GM18873 (cell line): ENCODE data around the gene MDN1.
"Not testable (repeated sequence)": the region's sequence is repeated elsewhere in the genome, so short reads cannot be mapped to it uniquely, and the experiment has no call there.

Source experiments
- ATAC-seq: cut with Tn5 transposase; IDR thresholded peaks from one replicate; pipeline ENCODE4 v1.9.1; 2021; ENCODE audit warnings: mild to moderate bottlenecking, moderate library complexity, moderate number of reproducible peaks; ENCODE audit not compliant: unreplicated experiment, low FRiP score

The MDN1 gene

DNA sequence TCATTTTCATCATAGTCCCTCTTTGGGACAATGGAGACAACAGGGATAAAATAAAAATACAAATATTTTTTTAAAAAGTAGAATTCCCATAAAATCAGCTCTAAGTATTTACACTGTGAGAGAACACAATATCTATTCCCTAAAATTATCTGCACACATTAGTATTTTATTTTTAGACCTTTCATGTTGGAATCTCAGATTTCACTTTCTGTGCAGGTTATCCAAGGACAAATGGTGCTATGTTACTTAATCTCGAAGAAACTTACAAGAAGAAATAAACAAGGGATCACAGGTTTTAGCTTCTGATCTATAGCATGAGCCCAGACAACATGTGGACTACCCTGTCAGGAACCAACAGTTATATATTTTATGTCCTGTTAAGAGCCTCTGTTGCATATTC, 158.0 kb downstream of the MDN1 start:
- no peak for ATAC-seq

DNA sequence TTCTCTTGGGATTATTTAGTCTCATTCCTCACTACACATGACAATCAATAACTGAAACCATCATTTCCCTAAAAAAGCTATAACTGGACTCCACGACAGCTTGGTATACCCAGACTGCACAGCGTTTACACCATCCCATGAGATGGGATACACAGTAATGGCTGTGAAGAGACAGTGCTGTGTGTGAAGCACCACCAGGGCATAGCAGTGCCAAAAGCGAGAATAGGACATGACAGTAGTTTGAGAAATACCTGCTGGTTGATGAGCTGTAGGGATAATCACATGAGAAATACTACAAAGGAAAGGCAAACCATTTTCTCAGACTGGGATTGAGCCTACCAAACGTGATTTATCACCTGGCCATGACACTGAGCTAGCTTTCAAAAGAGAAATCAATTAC, 158.6 kb downstream of the MDN1 start:
- no peak for ATAC-seq

DNA sequence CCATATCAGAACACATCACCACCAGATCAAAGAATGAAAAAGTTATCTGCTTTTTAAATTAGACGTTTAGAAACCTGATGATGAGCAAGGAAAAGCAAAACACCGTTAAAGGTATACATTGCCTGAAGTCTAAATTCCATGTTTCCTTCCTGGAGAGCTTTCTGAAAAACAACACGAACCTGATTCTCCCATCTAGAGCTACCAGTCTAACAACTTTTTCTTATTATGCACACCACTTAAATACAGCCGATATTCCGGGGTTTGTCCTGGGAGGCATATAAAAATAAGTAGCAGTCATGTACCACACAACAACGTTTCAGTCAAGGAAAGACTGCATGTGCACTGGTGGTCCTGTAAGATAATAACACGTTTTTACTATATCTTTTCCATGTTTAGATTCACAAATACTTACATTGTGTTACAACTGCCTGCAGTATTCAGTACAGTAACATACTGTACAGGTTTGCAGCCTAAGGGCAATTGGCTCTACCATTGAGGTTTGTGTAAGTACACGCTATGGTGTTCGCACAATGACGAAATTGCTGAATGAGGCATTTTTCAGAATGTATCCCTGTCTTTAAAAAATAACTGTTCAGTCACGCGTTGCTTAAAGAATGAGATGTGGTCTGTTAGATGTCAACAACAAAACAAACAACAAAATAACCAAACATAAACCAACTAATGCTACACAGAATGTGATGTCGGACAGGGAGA, 162.0 kb downstream of the MDN1 start:
- no peak for ATAC-seq

DNA sequence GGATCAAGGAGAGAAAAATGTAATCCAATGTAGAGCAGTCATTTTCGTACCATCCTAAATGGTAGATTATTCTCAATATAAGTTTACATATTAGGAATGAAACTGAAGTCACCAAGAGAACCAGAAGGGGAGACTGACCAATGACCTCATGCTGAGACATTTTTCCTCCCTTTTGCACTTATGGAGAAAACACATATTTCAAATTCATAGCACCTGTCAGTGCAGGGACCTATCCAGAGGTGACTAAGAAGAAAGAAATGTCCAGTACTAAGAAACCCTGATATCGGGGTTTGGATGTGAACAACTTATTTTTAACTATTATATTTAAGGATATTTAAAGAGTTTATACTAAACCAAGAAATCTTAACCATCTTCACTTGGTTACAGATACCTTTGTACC, 164.5 kb downstream of the MDN1 start:
- no peak for ATAC-seq

- ATAC-seq = no peak
Observed at GRCh38 chr6:89650579-89650978, 169.0 kb downstream of the MDN1 start.

GRCh38 chr6:89649682-89650081, 169.9 kb downstream of the MDN1 start:
- ATAC-seq = no peak

- ATAC-seq = no peak
Observed at GRCh38 chr6:89644864-89645263, 174.7 kb downstream of the MDN1 start.

- no peak for ATAC-seq
Observed at GRCh38 chr6:89643406-89643805, 176.2 kb downstream of the MDN1 start.

GRCh38 chr6:89642956-89643355, 176.6 kb downstream of the MDN1 start:
- ATAC-seq = no peak

GRCh38 chr6:89641581-89641980, 178.0 kb downstream of the MDN1 start:
- not testable (repeated sequence) for ATAC-seq

GRCh38 chr6:89640804-89641203, 178.8 kb downstream of the MDN1 start:
- no peak for ATAC-seq

DNA sequence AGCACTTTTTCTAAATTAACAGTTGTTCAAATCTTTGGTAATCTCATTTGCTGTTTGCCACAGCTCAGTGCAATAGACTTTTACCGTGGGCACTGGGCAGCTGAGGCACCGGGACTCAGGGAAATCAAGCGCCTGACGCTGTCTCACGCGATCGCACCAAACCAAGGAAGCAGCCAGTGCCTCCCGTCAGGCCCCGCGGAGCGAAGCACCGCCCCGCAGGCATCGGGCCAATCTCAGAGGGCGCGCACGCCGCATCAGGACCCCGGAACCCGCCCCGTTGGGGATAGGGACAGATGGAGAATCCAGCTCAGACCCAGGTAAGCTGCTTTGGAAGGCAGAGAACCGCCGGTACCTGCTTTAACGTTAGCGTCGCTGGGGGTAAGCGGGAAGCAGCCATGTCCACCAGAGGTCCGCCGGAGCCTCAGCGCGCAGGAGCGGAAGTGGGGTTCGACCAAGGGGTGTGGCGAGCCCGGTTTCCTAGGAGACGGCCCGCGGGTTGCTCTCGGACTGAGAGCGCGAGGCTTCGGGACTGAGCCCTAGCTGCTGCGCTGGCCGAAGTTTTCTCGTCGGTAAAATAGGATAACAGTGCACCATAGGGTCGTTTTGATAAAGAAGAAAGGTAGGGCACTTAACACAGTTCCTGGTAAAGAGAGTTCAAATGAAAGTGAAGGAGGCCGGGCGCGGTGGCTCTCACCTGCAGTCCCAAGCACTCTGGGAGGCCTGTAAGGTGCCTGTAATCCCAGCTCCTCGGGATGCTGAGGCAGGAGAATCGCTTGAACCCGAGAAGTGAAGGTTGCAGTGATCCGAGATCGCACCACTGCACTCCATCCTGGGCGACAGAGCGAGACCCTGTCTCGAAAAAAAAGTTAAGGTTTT, 181.0 kb downstream of the MDN1 start, which contains the start of gene LYRM2:
Gene LYRM2 (minus strand): TSS at position 428 of the 876 bp plus-strand sequence. CDS start 31 bp downstream, at position 397.
- peak; percentile 95 for ATAC-seq

GRCh38 chr6:89637960-89638319, 181.7 kb downstream of the MDN1 start:
- ATAC-seq = peak; percentile 7

DNA sequence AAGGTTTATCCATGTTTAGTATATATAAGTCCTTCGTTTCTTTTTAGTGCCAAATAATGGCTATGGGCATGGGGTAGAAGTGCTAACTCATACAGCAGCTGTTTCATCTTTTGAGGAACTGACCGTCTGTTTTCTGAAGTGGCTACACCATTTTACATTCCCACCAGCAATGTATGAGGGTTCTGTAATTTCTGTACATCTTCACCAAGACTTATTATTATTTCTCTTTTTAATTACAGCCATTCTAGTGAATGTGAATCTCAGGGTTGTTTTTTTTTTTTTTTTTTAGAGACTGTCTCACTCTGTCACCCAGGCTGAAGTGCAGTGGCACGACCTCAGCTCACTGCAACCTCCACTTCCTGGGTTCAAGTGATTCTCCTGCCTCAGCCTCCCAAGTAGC, 183.2 kb downstream of the MDN1 start:
- ATAC-seq = not testable (repeated sequence)

GRCh38 chr6:89630488-89630887, 189.1 kb downstream of the MDN1 start:
- ATAC-seq = no peak

- ATAC-seq = no peak
Observed at GRCh38 chr6:89623749-89624148, 195.8 kb downstream of the MDN1 start.

- no peak for ATAC-seq
Observed at GRCh38 chr6:89619567-89619966, 200.0 kb downstream of the MDN1 start.

GRCh38 chr6:89618026-89618425, 201.6 kb downstream of the MDN1 start:
- no peak for ATAC-seq

- no peak for ATAC-seq
Observed at GRCh38 chr6:89616531-89616930, 203.1 kb downstream of the MDN1 start.

GRCh38 chr6:89615882-89616281, 203.7 kb downstream of the MDN1 start:
- no peak for ATAC-seq

DNA sequence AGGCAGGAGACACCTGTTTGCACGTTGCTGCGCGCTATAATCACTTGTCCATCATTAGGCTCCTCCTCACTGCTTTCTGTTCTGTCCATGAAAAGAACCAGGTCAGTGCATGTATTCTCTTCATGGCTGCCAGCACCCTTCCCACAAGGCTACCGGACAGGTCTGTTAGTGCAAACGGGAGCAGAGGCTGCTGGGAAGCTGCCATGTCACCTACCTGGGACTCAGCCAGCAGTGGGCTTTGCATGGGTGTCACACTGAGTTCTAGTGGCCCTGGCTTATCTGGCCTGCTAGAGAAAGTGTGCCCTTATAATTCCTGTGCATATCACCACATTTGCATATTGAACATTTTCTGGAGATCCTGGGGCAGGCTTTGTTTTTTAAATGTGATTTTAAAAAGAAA, 205.8 kb downstream of the MDN1 start:
- ATAC-seq = no peak

- ATAC-seq = no peak
Observed at GRCh38 chr6:89612121-89612520, 207.5 kb downstream of the MDN1 start.
